Tibial nerve (tissue), 4 donors: ENCODE measurements around the gene PXDC1. TPM values are rescaled to one million over a fixed set of nuclear protein-coding genes. Genes with fewer than 3 reads are reported as not detected.
"Not testable (repeated sequence)": the region's sequence is repeated elsewhere in the genome, so short reads cannot be mapped to it uniquely, and the experiment has no call there.

Source experiments
- DNase-seq, 2 donors: peaks; one replicate each; pipeline ENCODE4 v3.0.0-alpha.2; 2019; ENCODE audit warnings: low spot score in 2 of 2
- H3K27ac ChIP-seq, 4 donors: fragments of 200-600 bp; sonication (generic) in 3 of 4; one replicate each; pipeline ENCODE4 v1.5.1; 2017 to 2019; ENCODE audit warnings: mild to moderate bottlenecking in 1 of 4
- H3K27me3 ChIP-seq, 2 donors: fragments of 200-600 bp; sonication (generic) in 1 of 2; one replicate each; pipeline versions ENCODE4 v1.5.1 to v1.6.0; 2017 to 2019
- H3K36me3 ChIP-seq, 3 donors: fragments of 200-600 bp; sonication (generic); one replicate each; pipeline ENCODE4 v1.5.1; 2018 to 2019
- H3K4me1 ChIP-seq, 4 donors: fragments of 200-600 bp; sonication (generic) in 3 of 4; one replicate each; pipeline ENCODE4 v1.5.1; 2017 to 2019
- H3K4me3 ChIP-seq, 4 donors: fragments of 200-600 bp; sonication (generic) in 3 of 4; one replicate each; pipeline ENCODE4 v1.5.1; 2017 to 2019; ENCODE audit warnings: mild to moderate bottlenecking in 1 of 4, moderate library complexity in 1 of 4
- H3K9me3 ChIP-seq, 4 donors: fragments of 200-600 bp; sonication (generic) in 3 of 4; one replicate each; pipeline ENCODE4 v1.5.1; 2017 to 2019
- EP300 ChIP-seq, 2 donors: sonication (generic); formaldehyde crosslinking; IDR thresholded peaks; one replicate each; pipeline ENCODE4 v1.6.1; 2017; ENCODE audit warnings: antibody characterized with exemption in 2 of 2, mild to moderate bottlenecking in 1 of 2
- POLR2A ChIP-seq, 2 donors: fragments of 450-650 bp; IDR thresholded peaks; one replicate each; pipeline ENCODE4 v1.6.1; 2017; ENCODE audit warnings: antibody characterized with exemption in 2 of 2, mild to moderate bottlenecking in 2 of 2, moderate library complexity in 2 of 2
- WGBS, 2 donors: methylation state at CpG; one replicate each; pipeline ENCODE4 v1.1.5; 2018; 5-methylcytosine and 5-hydroxymethylcytosine counted together
- total RNA-seq, 4 donors: library from RNA; depleted of rRNA; stranded (reverse); fragments of >200 nt; gene quantifications; one replicate each; pipeline ENCODE4 v1.1.0, GENCODE V29; 2016
- TF ChIP-seq, protein P1 (sequence below), 5 experiments: fragments of 200-600 bp in 3 of 5; fragments of 450-650 bp in 2 of 5; sonication (generic) in 3 of 5; IDR thresholded peaks; one replicate each; pipeline ENCODE4 v1.5.1; 2016 to 2019; ENCODE audit warnings: antibody characterized with exemption in 5 of 5, mild to moderate bottlenecking in 3 of 5, moderate library complexity in 2 of 5

PXDC1 gene
- total RNA-seq, 4 donors from 2014 or later = 93.6 to 174 (median 113) TPM

DNA sequence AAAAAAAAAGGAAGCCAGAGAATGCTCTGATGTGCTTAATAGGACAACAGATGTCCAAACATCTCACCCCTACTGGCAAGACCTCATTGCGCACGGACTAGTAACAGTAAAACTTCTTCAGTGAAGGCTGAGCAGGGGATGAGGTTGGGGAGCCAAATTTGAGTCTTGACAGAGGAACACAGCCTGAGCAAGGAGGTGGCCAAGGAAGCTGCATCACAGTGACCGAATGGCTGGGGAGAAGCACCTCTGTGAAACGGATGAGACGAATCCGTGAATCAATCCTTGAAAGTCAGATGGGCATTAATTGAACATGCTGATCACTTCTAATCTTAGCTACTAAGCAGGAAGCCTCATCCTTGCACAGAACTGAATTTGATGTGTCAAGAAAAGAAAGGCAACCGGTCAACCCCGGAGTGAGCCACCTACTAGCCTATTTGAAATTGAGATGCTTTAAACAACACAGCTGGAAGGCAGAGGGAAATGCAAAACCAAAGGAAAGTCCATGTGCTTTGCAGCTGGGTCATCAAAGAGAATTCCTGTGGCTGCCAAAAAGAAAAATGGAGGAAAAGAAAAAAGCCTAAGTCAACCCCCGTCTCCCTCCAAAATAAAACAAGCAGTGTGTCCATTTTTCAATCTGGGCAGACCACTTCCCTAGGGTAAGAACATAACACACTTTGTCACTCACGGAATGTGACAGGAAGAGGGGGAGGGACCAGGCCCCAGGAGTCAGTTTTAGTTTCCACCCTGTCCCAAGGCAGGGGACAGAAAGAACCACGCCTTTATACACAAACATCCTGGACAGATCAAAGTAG, 29.5 kb downstream of the PXDC1 start:
- DNase-seq = no peak
- Histone ChIP-seq H3K4me1 (peaks cover 0 to 43% (median 3%) of the 10 kb centered on the region in 4 donors), H3K27me3 (no peaks in the 10 kb centered on the region), H3K4me3 (no peak overlapping the region), H3K9me3 (no peaks in the 10 kb centered on the region), H3K36me3 (peaks cover 0 to 72% (median 6%) of the 10 kb centered on the region in 3 donors), H3K27ac (peak overlapping the region in 2 of 4 donors; percentile 51 to 56)
- no peak for TF ChIP-seq EP300 (IDR thresholded peaks at IDR 0.05)
- TF ChIP-seq, protein P1, sequence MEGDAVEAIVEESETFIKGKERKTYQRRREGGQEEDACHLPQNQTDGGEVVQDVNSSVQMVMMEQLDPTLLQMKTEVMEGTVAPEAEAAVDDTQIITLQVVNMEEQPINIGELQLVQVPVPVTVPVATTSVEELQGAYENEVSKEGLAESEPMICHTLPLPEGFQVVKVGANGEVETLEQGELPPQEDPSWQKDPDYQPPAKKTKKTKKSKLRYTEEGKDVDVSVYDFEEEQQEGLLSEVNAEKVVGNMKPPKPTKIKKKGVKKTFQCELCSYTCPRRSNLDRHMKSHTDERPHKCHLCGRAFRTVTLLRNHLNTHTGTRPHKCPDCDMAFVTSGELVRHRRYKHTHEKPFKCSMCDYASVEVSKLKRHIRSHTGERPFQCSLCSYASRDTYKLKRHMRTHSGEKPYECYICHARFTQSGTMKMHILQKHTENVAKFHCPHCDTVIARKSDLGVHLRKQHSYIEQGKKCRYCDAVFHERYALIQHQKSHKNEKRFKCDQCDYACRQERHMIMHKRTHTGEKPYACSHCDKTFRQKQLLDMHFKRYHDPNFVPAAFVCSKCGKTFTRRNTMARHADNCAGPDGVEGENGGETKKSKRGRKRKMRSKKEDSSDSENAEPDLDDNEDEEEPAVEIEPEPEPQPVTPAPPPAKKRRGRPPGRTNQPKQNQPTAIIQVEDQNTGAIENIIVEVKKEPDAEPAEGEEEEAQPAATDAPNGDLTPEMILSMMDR (IDR thresholded peaks at IDR 0.05) = no peak
- WGBS, 2 donors = 61 to 64% methylated on average over 11 of the region's 11 CpGs

DNA sequence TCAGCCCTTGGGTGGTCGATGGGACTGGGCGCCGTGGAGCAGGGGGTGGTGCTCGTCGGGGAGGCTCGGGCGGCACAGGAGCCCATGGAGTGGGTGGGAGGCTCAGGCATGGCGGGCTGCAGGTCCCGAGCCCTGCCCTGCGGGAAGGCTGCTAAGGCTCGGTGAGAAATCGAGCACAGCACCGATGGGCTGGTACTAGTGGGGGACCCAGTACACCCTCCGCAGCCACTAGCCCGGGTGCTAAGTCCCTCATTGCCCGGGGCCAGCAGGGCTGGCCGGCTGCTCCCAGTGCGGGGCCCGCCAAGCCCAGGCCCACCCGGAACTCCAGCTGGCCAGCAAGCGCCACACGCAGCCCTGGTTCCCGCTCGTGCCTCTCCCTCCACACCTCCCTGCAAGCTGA, 30.7 kb downstream of the PXDC1 start:
- H3K9me3 ChIP-seq, H3K4me3 ChIP-seq, H3K27ac ChIP-seq, H3K27me3 ChIP-seq, DNase-seq: not testable (repeated sequence)
- WGBS, 2 donors = 92 to 97% methylated on average over 13 to 18 of the region's 24 CpGs
- Histone ChIP-seq H3K4me1 (peaks cover 0 to 31% (median 3%) of the 10 kb centered on the region in 4 donors), H3K36me3 (peaks cover 0 to 59% (median 6%) of the 10 kb centered on the region in 3 donors)

DNA sequence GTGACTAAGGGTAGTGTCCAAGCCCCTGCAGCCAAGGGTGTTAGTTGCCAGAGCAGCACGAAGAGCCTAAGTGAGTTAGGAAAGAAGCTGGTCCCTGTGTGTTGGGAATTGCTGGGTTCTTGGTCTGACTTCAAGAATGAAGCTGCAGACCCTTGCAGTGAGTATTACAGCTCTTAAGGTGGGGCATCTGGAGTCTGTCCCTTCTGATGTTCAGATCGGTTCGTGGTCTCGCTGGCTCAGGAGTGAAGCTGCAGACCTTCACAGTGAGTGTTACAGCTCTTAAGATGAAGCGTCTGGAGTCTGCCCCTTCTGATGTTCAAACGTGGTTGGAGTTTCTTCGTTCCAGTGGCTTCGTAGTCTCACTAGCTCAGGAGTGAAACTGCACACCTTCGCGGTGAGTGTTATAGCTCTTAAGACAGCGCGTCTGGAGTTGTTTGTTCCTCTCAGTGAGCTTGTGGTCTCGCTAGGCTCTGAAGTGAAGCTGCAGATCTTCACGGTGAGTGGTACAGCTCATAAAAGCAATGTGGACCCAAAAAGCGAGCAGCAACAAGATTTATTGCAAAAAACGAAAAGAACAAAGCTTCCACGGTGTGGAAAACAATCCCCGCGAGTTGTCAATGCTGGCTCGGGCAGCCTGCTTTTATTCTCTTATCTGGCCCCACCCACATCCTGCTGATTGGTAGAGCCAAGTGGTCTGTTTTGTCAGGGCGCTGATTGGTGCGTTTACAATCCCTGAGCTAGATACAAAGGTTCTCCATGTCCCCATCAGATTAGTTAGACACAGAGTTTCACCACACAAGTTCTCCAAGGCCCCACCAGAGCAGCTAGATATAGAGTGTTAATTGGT, 31.8 kb downstream of the PXDC1 start:
- DNase-seq = no peak

DNA sequence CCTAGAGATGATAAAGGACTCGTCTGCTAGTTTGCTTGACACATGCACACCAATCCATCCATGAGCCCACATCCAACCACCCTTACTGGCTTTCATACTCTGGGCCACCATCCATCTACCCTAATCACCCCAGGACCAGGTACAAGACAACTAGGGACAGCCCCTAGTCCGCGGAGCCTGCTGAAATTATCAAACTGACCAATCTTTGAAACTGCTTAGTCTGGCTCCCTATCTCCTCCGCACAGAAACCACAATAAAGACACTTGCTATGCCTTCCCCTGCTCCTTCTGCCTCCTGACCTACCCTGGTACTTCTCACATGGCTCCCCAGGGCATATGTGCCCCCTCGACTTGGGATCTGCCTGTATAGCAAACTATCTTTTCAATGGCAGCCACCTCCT, 33.1 kb downstream of the PXDC1 start:
- TF ChIP-seq, protein P1 (IDR thresholded peaks at IDR 0.05) = no peak
- TF ChIP-seq POLR2A (IDR thresholded peaks at IDR 0.05) (no peak), EP300 (IDR thresholded peaks at IDR 0.05) (no peak)
- Histone ChIP-seq H3K27ac (no peak overlapping the region), H3K27me3 (no peaks in the 10 kb centered on the region), H3K4me1 (peaks cover 0 to 16% (median 3%) of the 10 kb centered on the region in 4 donors), H3K9me3 (peaks cover 0 to 5% (median 0%) of the 10 kb centered on the region in 4 donors), H3K36me3 (peaks cover 0 to 44% (median 6%) of the 10 kb centered on the region in 3 donors), H3K4me3 (no peak overlapping the region)
- DNase-seq = no peak
- WGBS, 2 donors = 85 to 95% methylated on average over 5 of the region's 5 CpGs

More for the DNA sequence above, 31.8 kb downstream of the PXDC1 start:
- Histone ChIP-seq H3K9me3 (peaks cover 0 to 4% (median 0%) of the 10 kb centered on the region in 4 donors), H3K36me3 (peaks cover 0 to 54% (median 6%) of the 10 kb centered on the region in 3 donors), H3K4me3 (no peak overlapping the region), H3K27ac (no peak overlapping the region), H3K4me1 (peaks cover 0 to 20% (median 3%) of the 10 kb centered on the region in 4 donors), H3K27me3 (no peaks in the 10 kb centered on the region)
- TF ChIP-seq POLR2A (IDR thresholded peaks at IDR 0.05) = no peak
- no peak for TF ChIP-seq EP300 (IDR thresholded peaks at IDR 0.05)
- TF ChIP-seq, protein P1 (IDR thresholded peaks at IDR 0.05) = no peak
- 70 to 74% methylated on average over 22 of the region's 22 CpGs for WGBS, 2 donors

DNA sequence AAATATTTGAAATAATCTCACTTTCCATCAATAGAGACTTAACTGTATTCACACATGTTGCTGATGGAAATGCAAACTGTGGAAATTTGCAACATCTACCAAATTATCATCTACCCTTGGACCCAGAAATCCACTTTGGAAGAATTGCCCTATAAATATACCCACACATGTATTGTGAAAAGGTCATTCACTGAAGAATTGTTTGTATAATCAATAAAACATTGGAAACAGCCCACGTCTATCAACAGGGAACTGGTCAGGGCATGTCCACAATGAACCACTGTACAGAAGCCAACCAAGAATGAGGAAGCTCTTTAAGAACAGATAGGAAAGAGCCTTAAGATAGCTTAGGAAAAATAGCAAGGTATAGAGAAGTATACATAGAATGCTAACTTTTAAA, 36.2 kb downstream of the PXDC1 start:
- peaks cover 0 to 5% (median 0%) of the 10 kb centered on the region in 4 donors for H3K9me3 ChIP-seq
- no peak for TF ChIP-seq POLR2A (IDR thresholded peaks at IDR 0.05)
- TF ChIP-seq, protein P1 (IDR thresholded peaks at IDR 0.05) = no peak
- TF ChIP-seq EP300 (IDR thresholded peaks at IDR 0.05) = no peak
- H3K4me3 ChIP-seq = no peak overlapping the region
- H3K27ac ChIP-seq = no peak overlapping the region
- H3K27me3 ChIP-seq = no peaks in the 10 kb centered on the region
- peaks cover 0 to 15% (median 0%) of the 10 kb centered on the region in 3 donors for H3K36me3 ChIP-seq
- 28 to 62% methylated on average over 1 of the region's 1 CpG for WGBS, 2 donors
- DNase-seq = no peak
- H3K4me1 ChIP-seq = no peaks in the 10 kb centered on the region
